Keratinocyte (primary cell): Measurements from ENCODE around the gene SLC6A19.

Source experiments
- CTCF ChIP-seq, 3 experiments: IDR thresholded peaks in 1 of 3; conservative IDR thresholded peaks in 1 of 3; optimal IDR thresholded peaks in 1 of 3; 2 replicates in 2 of 3; 3 replicates in 1 of 3; pipeline versions ENCODE3 to v1.5.1; 2011; ENCODE audit warnings: low read length in 3 of 3, mild to moderate bottlenecking in 3 of 3, moderate library complexity in 2 of 3, control low read depth in 1 of 3, inconsistent platforms in 1 of 3; ENCODE audit not compliant: insufficient read depth in 2 of 3; ENCODE audit errors: extremely low read depth in 1 of 3
- EZH2 ChIP-seq: IDR thresholded peaks from one replicate; pipeline ENCODE4 v1.6.1; 2012; ENCODE audit warnings: inconsistent platforms, mild to moderate bottlenecking, low read length, moderate library complexity

DNA sequence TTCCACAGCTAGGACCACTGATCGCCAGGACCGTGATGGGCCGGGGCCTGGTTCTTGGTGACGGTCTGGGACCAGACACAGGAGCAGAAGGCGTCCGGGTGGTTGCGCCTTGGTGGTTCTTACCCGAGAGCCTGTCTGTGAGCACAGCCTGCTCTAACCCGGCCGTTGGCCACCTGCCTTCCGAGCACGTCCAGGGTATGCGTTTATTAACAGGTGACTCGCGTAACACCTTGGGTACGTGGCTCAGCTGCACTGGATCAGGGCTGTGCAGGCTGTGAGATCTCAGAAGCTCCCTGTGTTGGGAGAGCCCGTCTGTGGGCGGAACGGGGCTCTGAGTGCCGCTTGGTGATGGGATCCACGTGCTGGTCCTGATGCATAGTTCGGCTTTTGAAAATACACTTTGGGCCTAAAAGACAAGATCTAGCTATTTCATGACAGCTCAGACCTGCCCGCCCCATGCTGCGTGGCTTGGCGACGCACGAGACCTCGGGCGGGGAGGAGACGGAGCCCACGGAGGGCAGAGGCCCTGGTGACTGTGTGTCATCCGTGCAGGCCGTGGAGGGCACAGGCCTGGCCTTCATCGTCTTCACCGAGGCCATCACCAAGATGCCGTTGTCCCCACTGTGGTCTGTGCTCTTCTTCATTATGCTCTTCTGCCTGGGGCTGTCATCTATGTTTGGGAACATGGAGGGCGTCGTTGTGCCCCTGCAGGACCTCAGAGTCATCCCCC, 17.1 kb downstream of the SLC6A19 start:
- TF ChIP-seq CTCF (optimal IDR thresholded peaks at IDR 0.05 in 1 of 3, IDR thresholded peaks at IDR 0.05 in 1 of 3, conservative IDR thresholded peaks at IDR 0.05 in 1 of 3; ENCODE audit: extremely low read depth in 1 of 3, insufficient read depth in 2 of 3, low read length in 3 of 3) (no peak), EZH2 (no peak)
